ENCODE results near the gene MCUB.

GRCh38 chr4:109730619-109731545 lies 170.8 kb downstream of the MCUB start:
- TF ChIP-seq, protein P1, sequence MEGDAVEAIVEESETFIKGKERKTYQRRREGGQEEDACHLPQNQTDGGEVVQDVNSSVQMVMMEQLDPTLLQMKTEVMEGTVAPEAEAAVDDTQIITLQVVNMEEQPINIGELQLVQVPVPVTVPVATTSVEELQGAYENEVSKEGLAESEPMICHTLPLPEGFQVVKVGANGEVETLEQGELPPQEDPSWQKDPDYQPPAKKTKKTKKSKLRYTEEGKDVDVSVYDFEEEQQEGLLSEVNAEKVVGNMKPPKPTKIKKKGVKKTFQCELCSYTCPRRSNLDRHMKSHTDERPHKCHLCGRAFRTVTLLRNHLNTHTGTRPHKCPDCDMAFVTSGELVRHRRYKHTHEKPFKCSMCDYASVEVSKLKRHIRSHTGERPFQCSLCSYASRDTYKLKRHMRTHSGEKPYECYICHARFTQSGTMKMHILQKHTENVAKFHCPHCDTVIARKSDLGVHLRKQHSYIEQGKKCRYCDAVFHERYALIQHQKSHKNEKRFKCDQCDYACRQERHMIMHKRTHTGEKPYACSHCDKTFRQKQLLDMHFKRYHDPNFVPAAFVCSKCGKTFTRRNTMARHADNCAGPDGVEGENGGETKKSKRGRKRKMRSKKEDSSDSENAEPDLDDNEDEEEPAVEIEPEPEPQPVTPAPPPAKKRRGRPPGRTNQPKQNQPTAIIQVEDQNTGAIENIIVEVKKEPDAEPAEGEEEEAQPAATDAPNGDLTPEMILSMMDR (IDR thresholded peaks at IDR 0.05) = no peak
- TF ChIP-seq POLR2AphosphoS5 (IDR thresholded peaks at IDR 0.05) (no peak), EP300 (IDR thresholded peaks at IDR 0.05) (no peak), POLR2A (IDR thresholded peaks at IDR 0.05) (no peak)
